Epithelial cell of esophagus (primary cell): ENCODE measurements around the gene PGC.

ENCODE experiments used
- DNase-seq: peaks from one replicate; pipeline ENCODE4 v3.0.0; 2010; ENCODE audit warnings: low read depth
- H3K4me3 ChIP-seq: 2 replicates; pipeline ENCODE4 v1.5.1; 2011; ENCODE audit warnings: mild to moderate bottlenecking, low read length, control low read depth
- CTCF ChIP-seq: IDR thresholded peaks from 2 replicates; pipeline ENCODE4 v1.5.1; 2011; ENCODE audit warnings: low read depth, mild to moderate bottlenecking, low read length, control low read depth, inconsistent platforms; ENCODE audit not compliant: insufficient read depth; ENCODE audit errors: missing control alignments

The PGC gene

DNA sequence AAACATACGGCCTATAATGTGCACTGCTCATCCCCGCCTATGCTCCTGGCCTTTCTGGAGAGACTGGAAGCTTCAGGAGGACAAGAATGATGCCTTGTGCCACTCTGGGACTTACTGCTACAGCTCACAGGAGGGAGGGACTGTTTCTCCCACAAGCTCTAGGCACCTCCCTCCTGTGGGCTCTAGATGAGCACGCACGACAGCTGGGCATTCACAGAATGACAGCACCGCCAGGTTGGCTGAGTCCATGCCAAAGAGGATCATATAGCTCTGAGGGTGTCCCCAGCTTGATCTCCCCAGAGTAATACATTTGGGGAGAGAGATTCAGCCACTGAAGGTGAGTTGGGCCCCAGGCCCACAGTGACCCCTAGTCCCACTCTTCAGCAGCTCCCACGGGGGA is 10.1 kb upstream of the PGC start:
- no peak for DNase-seq

GRCh38 chr6:41756354-41756753 is 9.2 kb upstream of the PGC start:
- TF ChIP-seq CTCF = no peak
- DNase-seq = no peak
- H3K4me3 ChIP-seq = no peak overlapping the region

More for the DNA sequence above, 10.1 kb upstream of the PGC start:
- no peak overlapping the region for H3K4me3 ChIP-seq
- TF ChIP-seq CTCF = no peak

DNA sequence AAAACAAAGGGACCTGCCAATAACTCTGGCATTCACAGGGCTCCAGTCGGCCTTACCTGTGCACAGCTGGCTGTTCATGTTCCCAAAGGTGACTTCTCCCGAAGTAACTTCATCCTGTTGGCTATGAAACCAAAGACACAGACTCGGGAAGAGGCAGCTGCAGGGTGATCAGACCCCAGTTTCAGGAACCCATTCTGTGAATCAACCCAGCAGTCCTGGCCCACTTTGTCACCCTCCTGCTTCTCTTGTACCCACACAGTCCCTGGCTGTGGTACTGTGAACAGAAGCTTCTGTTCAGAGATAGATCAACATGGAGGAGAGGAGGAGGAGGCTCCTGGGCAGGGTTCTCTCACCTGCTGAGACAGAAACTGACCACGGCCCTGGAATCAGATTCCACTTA is 8.7 kb upstream of the PGC start:
- TF ChIP-seq CTCF = no peak
- DNase-seq = no peak
- H3K4me3 ChIP-seq = no peak overlapping the region

- no peak overlapping the region for H3K4me3 ChIP-seq
- DNase-seq = no peak
- TF ChIP-seq CTCF = no peak
These were observed 3.2 kb upstream of the PGC start for GRCh38 chr6:41750374-41750773.

- no peak for TF ChIP-seq CTCF
- DNase-seq = no peak
- H3K4me3 ChIP-seq = no peak overlapping the region
These were observed 1.3 kb upstream of the PGC start for GRCh38 chr6:41748542-41748941.

DNA sequence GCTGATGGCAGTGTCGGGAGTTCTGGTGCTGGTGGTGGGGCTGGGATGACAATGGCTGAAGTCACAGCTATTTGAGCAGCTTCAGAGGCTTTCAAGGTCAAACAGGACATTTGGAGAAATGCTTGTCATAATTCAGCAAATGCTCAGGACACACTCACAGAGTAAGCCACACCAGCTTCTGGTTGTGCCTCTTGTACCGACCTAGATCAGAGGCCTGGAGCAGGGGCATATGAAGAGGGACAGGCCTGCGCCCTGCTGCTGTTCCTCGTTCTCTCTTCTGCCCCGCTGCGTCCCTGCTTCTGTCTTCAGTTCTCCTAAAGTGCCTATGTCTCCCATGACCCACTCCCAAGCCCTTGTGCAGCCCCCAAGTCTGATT is 893 bp upstream of the PGC start:
- DNase-seq = no peak
- no peak overlapping the region for H3K4me3 ChIP-seq
- no peak for TF ChIP-seq CTCF

DNA sequence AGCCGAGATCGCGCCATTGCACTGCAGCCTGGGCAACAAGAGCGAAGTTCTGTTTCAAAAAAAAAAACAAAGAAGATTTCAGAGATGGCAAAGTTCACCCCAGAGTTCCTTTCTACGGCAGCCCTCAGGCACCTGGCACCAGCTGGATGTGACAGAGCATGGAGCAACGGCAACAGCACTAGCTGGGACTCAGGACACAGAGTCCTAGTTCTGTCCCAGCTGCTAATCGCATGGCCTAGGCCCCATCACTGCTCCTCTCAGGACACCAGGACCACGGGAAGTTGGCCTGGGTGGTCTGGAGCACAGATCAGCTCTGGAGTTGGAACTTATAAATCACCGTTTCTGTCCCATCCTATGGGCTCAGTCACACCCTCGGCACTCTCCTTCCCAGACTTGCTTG is 1.1 kb downstream of the PGC start:
- no peak for TF ChIP-seq CTCF
- DNase-seq = no peak
- no peak overlapping the region for H3K4me3 ChIP-seq
